HEK293 (cell line): ENCODE results near the gene PTPRG.

Experiments
- CTCF ChIA-PET: fragments of 350-600 bp; formaldehyde crosslinking; extraction: SDS; loops from one replicate; lab custom pipeline; 2021; ENCODE audit warnings: antibody characterized with exemption; lab: Yijun Ruan, JAX
- POLR2A ChIA-PET: fragments of 300-600 bp; formaldehyde crosslinking; extraction: SDS; loops from one replicate; lab custom pipeline; 2020; ENCODE audit warnings: antibody characterized with exemption, inconsistent platforms; lab: Yijun Ruan, JAX
- H3K27ac ChIP-seq: fragments of 200-500 bp; sonication (Bioruptor generic); 2 replicates; pipeline ENCODE4 v1.5.1; 2014; ENCODE audit warnings: low read depth, low read length, control low read depth, inconsistent platforms; ENCODE audit errors: extremely low read depth
- H3K36me3 ChIP-seq, 2 experiments: fragments of 200-500 bp in 1 of 2; sonication (Bioruptor generic) in 1 of 2; 1 replicate in 1 of 2; 2 replicates in 1 of 2; pipeline ENCODE4 v1.5.1; 2014 to 2017; ENCODE audit warnings: inconsistent platforms in 2 of 2, low read length in 2 of 2; ENCODE audit not compliant: control insufficient read depth in 2 of 2, insufficient read depth in 1 of 2
- H3K4me1 ChIP-seq: fragments of 200-500 bp; sonication (Bioruptor generic); 2 replicates; pipeline ENCODE4 v1.5.1; 2014; ENCODE audit warnings: mild to moderate bottlenecking, low read length, inconsistent platforms; ENCODE audit not compliant: control insufficient read depth, insufficient read depth
- H3K4me3 ChIP-seq: 2 replicates; pipeline ENCODE4 v1.5.1; 2011; ENCODE audit warnings: low read depth, mild to moderate bottlenecking, control low read depth, low read length, moderate library complexity
- H3K9me3 ChIP-seq: fragments of 200-500 bp; sonication (Bioruptor generic); 2 replicates; pipeline ENCODE4 v1.5.1; 2014; ENCODE audit warnings: low read depth, low read length, inconsistent platforms; ENCODE audit not compliant: control insufficient read depth, insufficient read depth
- BCL11B ChIP-seq: fragments of 450-650 bp; formaldehyde crosslinking; IDR thresholded peaks from 2 replicates; pipeline ENCODE4 v1.5.1; 2016; ENCODE audit warnings: low read depth, missing biosample characterization, missing genetic modification characterization
- CTCF ChIP-seq: fragments of 450-650 bp; formaldehyde crosslinking; IDR thresholded peaks from 2 replicates; pipeline ENCODE4 v1.5.1; 2016; ENCODE audit warnings: missing biosample characterization, missing genetic modification characterization
- EGR2 ChIP-seq: fragments of 450-650 bp; formaldehyde crosslinking; IDR thresholded peaks from 2 replicates; pipeline ENCODE4 v1.5.1; 2016; ENCODE audit warnings: low read depth, missing biosample characterization, missing genetic modification characterization
- PATZ1 ChIP-seq: fragments of 450-650 bp; formaldehyde crosslinking; IDR thresholded peaks from 2 replicates; pipeline ENCODE4 v1.5.1; 2016; ENCODE audit warnings: missing biosample characterization, missing genetic modification characterization
- SETDB1 ChIP-seq: IDR thresholded peaks from one replicate; pipeline ENCODE4 v1.6.1; 2017; ENCODE audit warnings: mild to moderate bottlenecking, low read length, moderate library complexity, mixed read lengths; ENCODE audit not compliant: insufficient read length
- SP7 ChIP-seq: fragments of 450-650 bp; formaldehyde crosslinking; IDR thresholded peaks from 2 replicates; pipeline ENCODE4 v1.5.1; 2016; ENCODE audit warnings: missing biosample characterization, missing genetic modification characterization
- ZBTB1 ChIP-seq: fragments of 450-650 bp; formaldehyde crosslinking; IDR thresholded peaks from 2 replicates; pipeline ENCODE4 v1.5.1; 2016; ENCODE audit warnings: missing biosample characterization, missing genetic modification characterization
- ZFHX2 ChIP-seq: fragments of 450-650 bp; formaldehyde crosslinking; conservative IDR thresholded peaks from 2 replicates; pipeline ENCODE4 v1.5.1; 2016; ENCODE audit warnings: missing biosample characterization, missing genetic modification characterization
- ZNF133 ChIP-seq: fragments of 450-650 bp; formaldehyde crosslinking; IDR thresholded peaks from 2 replicates; pipeline ENCODE4 v1.5.1; 2016; ENCODE audit warnings: missing biosample characterization, missing genetic modification characterization
- ZNF398 ChIP-seq: fragments of 450-650 bp; formaldehyde crosslinking; IDR thresholded peaks from 2 replicates; pipeline ENCODE4 v1.5.1; 2017; ENCODE audit warnings: missing biosample characterization, missing genetic modification characterization
- ZNF654 ChIP-seq: fragments of 450-650 bp; formaldehyde crosslinking; IDR thresholded peaks from 2 replicates; pipeline ENCODE4 v1.5.1; 2016; ENCODE audit warnings: low read depth, missing biosample characterization, missing genetic modification characterization
- ZNF660 ChIP-seq: fragments of 450-650 bp; IDR thresholded peaks from 2 replicates; pipeline ENCODE4 v1.5.1; 2018; ENCODE audit warnings: missing biosample characterization, mild to moderate bottlenecking, missing genetic modification characterization
- ZSCAN16 ChIP-seq: fragments of 450-650 bp; formaldehyde crosslinking; IDR thresholded peaks from 2 replicates; pipeline ENCODE4 v1.5.1; 2016; ENCODE audit warnings: missing biosample characterization, missing genetic modification characterization
- ZSCAN30 ChIP-seq: fragments of 450-650 bp; IDR thresholded peaks from 2 replicates; pipeline ENCODE4 v1.5.1; 2018; ENCODE audit warnings: missing biosample characterization, mild to moderate bottlenecking, missing genetic modification characterization, moderate library complexity
- TF ChIP-seq, protein P1 (sequence below): fragments of 450-650 bp; formaldehyde crosslinking; IDR thresholded peaks from 2 replicates; pipeline ENCODE4 v1.5.1; 2017; ENCODE audit warnings: missing biosample characterization, mild to moderate bottlenecking, missing genetic modification characterization, moderate library complexity
- TF ChIP-seq, protein P2 (sequence below): fragments of 450-650 bp; formaldehyde crosslinking; IDR thresholded peaks from 2 replicates; pipeline ENCODE4 v1.5.1; 2016; ENCODE audit warnings: missing biosample characterization, missing genetic modification characterization

The PTPRG gene

DNA sequence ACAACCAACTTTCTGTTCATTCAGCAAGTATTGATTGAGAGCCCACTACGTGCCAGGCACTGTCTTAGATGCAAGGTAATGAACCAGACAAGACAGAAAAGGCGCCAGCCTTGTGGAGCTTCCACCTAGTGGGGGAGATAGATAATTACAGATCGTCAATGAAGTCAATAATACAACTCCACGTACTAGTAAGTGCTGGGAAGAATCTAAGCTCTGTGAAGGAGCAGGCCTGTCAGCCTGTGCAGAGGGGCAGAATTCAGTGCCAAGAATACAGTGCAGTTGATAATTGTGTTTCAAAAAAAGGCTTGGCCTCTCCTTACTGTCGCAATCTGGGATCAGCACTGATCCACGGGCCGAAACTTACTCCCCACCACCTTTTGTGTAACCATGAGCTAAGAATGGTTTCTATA is 625.7 kb downstream of the PTPRG start:
- Histone ChIP-seq H3K36me3 (peaks cover 0 to 4% of the 10 kb centered on the region in 2 experiments; a peak in 1 of 3 replicates), H3K27ac (no peak overlapping the region), H3K4me3 (no peak overlapping the region), H3K9me3 (no peaks in the 10 kb centered on the region), H3K4me1 (no peaks in the 10 kb centered on the region)
- TF ChIP-seq, protein P1, sequence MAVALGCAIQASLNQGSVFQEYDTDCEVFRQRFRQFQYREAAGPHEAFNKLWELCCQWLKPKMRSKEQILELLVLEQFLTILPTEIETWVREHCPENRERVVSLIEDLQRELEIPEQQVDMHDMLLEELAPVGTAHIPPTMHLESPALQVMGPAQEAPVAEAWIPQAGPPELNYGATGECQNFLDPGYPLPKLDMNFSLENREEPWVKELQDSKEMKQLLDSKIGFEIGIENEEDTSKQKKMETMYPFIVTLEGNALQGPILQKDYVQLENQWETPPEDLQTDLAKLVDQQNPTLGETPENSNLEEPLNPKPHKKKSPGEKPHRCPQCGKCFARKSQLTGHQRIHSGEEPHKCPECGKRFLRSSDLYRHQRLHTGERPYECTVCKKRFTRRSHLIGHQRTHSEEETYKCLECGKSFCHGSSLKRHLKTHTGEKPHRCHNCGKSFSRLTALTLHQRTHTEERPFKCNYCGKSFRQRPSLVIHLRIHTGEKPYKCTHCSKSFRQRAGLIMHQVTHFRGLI (tag by site-specific recombination), result no peak
- TF ChIP-seq ZSCAN16 (tag by site-specific recombination), result no peak
- no peak for TF ChIP-seq ZBTB1 (tag by site-specific recombination)
- TF ChIP-seq BCL11B (tag by site-specific recombination), result no peak
- peak; percentile 29 for TF ChIP-seq ZNF654 (tag by site-specific recombination)
- ChIA-PET CTCF (interaction anchor here (0.6 to 3.6 kb wide), 7 partner anchors 14 to 609 kb away, joined by 3 to 21 read pairs (median 3); no protein-coding TSS in a partner anchor), POLR2A (no interaction called here)

GRCh38 chr3:62188681-62189375 is 627.5 kb downstream of the PTPRG start:
- H3K4me3 ChIP-seq, result no peak overlapping the region
- H3K4me1 ChIP-seq, result no peaks in the 10 kb centered on the region
- peaks cover 0 to 4% of the 10 kb centered on the region in 2 experiments; a peak in 1 of 3 replicates for H3K36me3 ChIP-seq
- TF ChIP-seq ZNF398 (tag by site-specific recombination) (no peak), ZFHX2 (tag by site-specific recombination) (peak; percentile 41; the same call in 1 of the 2 replicates), ZNF133 (no peak), ZSCAN30 (0 out of 2 replicates have a peak, but pooled peaks have one; percentile 14), EGR2 (tag by site-specific recombination) (peak; percentile 30; the same call in 1 of the 2 replicates), ZNF660 (peak; percentile 79), SETDB1 (no peak), SP7 (tag by site-specific recombination) (peak; percentile 44; the same call in 1 of the 2 replicates), PATZ1 (tag by site-specific recombination) (no peak), CTCF (tag by site-specific recombination) (peak; percentile 77), ZNF654 (tag by site-specific recombination) (peak; percentile 96)
- TF ChIP-seq, protein P2, sequence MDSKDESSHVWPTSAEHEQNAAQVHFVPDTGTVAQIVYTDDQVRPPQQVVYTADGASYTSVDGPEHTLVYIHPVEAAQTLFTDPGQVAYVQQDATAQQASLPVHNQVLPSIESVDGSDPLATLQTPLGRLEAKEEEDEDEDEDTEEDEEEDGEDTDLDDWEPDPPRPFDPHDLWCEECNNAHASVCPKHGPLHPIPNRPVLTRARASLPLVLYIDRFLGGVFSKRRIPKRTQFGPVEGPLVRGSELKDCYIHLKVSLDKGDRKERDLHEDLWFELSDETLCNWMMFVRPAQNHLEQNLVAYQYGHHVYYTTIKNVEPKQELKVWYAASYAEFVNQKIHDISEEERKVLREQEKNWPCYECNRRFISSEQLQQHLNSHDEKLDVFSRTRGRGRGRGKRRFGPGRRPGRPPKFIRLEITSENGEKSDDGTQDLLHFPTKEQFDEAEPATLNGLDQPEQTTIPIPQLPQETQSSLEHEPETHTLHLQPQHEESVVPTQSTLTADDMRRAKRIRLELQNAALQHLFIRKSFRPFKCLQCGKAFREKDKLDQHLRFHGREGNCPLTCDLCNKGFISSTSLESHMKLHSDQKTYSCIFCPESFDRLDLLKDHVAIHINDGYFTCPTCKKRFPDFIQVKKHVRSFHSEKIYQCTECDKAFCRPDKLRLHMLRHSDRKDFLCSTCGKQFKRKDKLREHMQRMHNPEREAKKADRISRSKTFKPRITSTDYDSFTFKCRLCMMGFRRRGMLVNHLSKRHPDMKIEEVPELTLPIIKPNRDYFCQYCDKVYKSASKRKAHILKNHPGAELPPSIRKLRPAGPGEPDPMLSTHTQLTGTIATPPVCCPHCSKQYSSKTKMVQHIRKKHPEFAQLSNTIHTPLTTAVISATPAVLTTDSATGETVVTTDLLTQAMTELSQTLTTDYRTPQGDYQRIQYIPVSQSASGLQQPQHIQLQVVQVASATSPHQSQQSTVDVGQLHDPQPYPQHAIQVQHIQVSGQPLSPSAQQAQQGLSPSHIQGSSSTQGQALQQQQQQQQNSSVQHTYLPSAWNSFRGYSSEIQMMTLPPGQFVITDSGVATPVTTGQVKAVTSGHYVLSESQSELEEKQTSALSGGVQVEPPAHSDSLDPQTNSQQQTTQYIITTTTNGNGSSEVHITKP (tag by site-specific recombination), result peak; percentile 39; the same call in 1 of the 2 replicates
- POLR2A ChIA-PET, result no interaction called here
- CTCF ChIA-PET, result interaction anchor here (0.6 to 3.6 kb wide), 23 partner anchors 8 to 1677 kb away, joined by 3 to 21 read pairs (median 3); no protein-coding TSS in a partner anchor
- H3K27ac ChIP-seq, result no peak overlapping the region
- no peaks in the 10 kb centered on the region for H3K9me3 ChIP-seq
